Neural cell (in vitro differentiated cells): Measurements from ENCODE around the gene MED29. TPM values are rescaled to one million over a fixed set of nuclear protein-coding genes. Genes with fewer than 3 reads are reported as not detected.

Experiments
- H2AFZ ChIP-seq: fragments of 200-600, 300-800 bp; sonication (generic), shearing (Covaris generic); 2 replicates; pipeline ENCODE4 v1.6.0; 2014; ENCODE audit warnings: low read depth, mild to moderate bottlenecking, antibody characterized with exemption, low read length, moderate library complexity
- H3F3A ChIP-seq: fragments of 200-600 bp; shearing (Covaris generic); 2 replicates; pipeline ENCODE4 v1.6.1; 2016; ENCODE audit warnings: mild to moderate bottlenecking, moderate library complexity, mixed read lengths, antibody characterized with exemption, low read length; ENCODE audit not compliant: insufficient read depth, poor library complexity, severe bottlenecking
- H3K27ac ChIP-seq: fragments of 200-600, 300-800 bp; sonication (generic), shearing (Covaris generic); 2 replicates; pipeline ENCODE4 v1.5.1; 2014; ENCODE audit warnings: mild to moderate bottlenecking, low read length, moderate library complexity
- H3K27me3 ChIP-seq: fragments of 300-800, 200-600 bp; sonication (generic), shearing (Covaris generic); 2 replicates; pipeline ENCODE4 v1.6.0; 2014; ENCODE audit warnings: mild to moderate bottlenecking, low read depth, low read length, moderate library complexity; ENCODE audit not compliant: insufficient read depth
- H3K36me3 ChIP-seq: fragments of 300-800, 200-600 bp; sonication (generic), shearing (Covaris generic); 2 replicates; pipeline ENCODE4 v1.5.1; 2014; ENCODE audit warnings: mild to moderate bottlenecking, antibody characterized with exemption, low read length, moderate library complexity; ENCODE audit not compliant: insufficient read depth
- H3K4me2 ChIP-seq: fragments of 300-800, 200-600 bp; sonication (generic), shearing (Covaris generic); 2 replicates; pipeline ENCODE4 v1.6.0; 2014; ENCODE audit warnings: mild to moderate bottlenecking, low read length
- H3K4me3 ChIP-seq: fragments of 300-800, 200-600 bp; sonication (generic), shearing (Covaris generic); 2 replicates; pipeline ENCODE4 v1.5.1; 2014; ENCODE audit warnings: mild to moderate bottlenecking, low read length, moderate library complexity
- H3K79me2 ChIP-seq: fragments of 200-600 bp; shearing (Covaris generic); replicated peaks from 2 replicates; pipeline ENCODE4 v1.6.0; 2014; ENCODE audit warnings: mild to moderate bottlenecking, low read length, moderate library complexity; ENCODE audit not compliant: insufficient read depth
- H3K9ac ChIP-seq: fragments of 300-800, 200-600 bp; sonication (generic), shearing (Covaris generic); 2 replicates; pipeline ENCODE4 v1.6.1; 2016; ENCODE audit warnings: mild to moderate bottlenecking, low read length, mixed read lengths
- H3K9me2 ChIP-seq: fragments of 200-600 bp; shearing (Covaris generic); 2 replicates; pipeline ENCODE4 v1.6.1; 2016; ENCODE audit warnings: mild to moderate bottlenecking, low read length, mixed read lengths; ENCODE audit not compliant: insufficient read depth
- H3K9me3 ChIP-seq: fragments of 200-600, 300-800 bp; sonication (generic), shearing (Covaris generic); 2 replicates; pipeline ENCODE4 v1.6.1; 2016; ENCODE audit warnings: mild to moderate bottlenecking, mixed run types, low read length, moderate library complexity, mixed read lengths
- H4K20me1 ChIP-seq: fragments of 200-600 bp; shearing (Covaris generic); 2 replicates; pipeline ENCODE4 v1.6.1; 2016; ENCODE audit warnings: mild to moderate bottlenecking, mixed run types; ENCODE audit not compliant: insufficient read depth
- CTCF ChIP-seq: fragments of 450-650 bp; IDR thresholded peaks from 2 replicates; pipeline ENCODE4 v1.5.1; 2014; ENCODE audit warnings: antibody characterized with exemption, mild to moderate bottlenecking, moderate library complexity; ENCODE audit not compliant: poor library complexity, severe bottlenecking
- EP300 ChIP-seq: fragments of 450-650 bp; conservative IDR thresholded peaks from 2 replicates; pipeline ENCODE4 v1.6.1; 2014; ENCODE audit warnings: antibody characterized with exemption, mild to moderate bottlenecking, moderate library complexity; ENCODE audit not compliant: poor library complexity, severe bottlenecking
- EZH2 ChIP-seq: fragments of 200-600, 300-800 bp; shearing (Covaris generic), sonication (generic); IDR thresholded peaks from 2 replicates; pipeline ENCODE4 v1.6.1; 2014; ENCODE audit warnings: antibody characterized with exemption, low read length, borderline replicate concordance, mild to moderate bottlenecking; ENCODE audit not compliant: insufficient read depth, poor library complexity, severe bottlenecking
- MXI1 ChIP-seq: fragments of 450-650 bp; conservative IDR thresholded peaks from 2 replicates; pipeline ENCODE4 v1.6.1; 2014; ENCODE audit warnings: antibody characterized with exemption, mild to moderate bottlenecking; ENCODE audit not compliant: poor library complexity, severe bottlenecking
- POLR2AphosphoS5 ChIP-seq: IDR thresholded peaks from 2 replicates; pipeline ENCODE4 v1.6.1; 2012
- RAD21 ChIP-seq: fragments of 450-650 bp; conservative IDR thresholded peaks from 2 replicates; pipeline ENCODE4 v1.6.1; 2014; ENCODE audit warnings: antibody characterized with exemption, mild to moderate bottlenecking, moderate library complexity
- SMC3 ChIP-seq: fragments of 450-650 bp; conservative IDR thresholded peaks from 2 replicates; pipeline ENCODE4 v1.6.1; 2014; ENCODE audit warnings: antibody characterized with exemption, mild to moderate bottlenecking, moderate library complexity; ENCODE audit not compliant: poor library complexity
- TAF1 ChIP-seq: IDR thresholded peaks from 2 replicates; pipeline ENCODE4 v1.6.1; 2012; ENCODE audit warnings: low read depth
- polyA plus RNA-seq: library from polyadenylated mRNA; depleted of rRNA; stranded (reverse); fragments of >200 nt; gene quantifications from 2 replicates; pipeline ENCODE4 v1.2.3, GENCODE V29; 2014
- TF ChIP-seq, protein P1 (sequence below): IDR thresholded peaks from 2 replicates; pipeline ENCODE4 v1.6.1; 2012; ENCODE audit warnings: borderline replicate concordance

The MED29 gene
- polyA plus RNA-seq, 1 donor from 2014 or later, result 39.5 TPM

- TF ChIP-seq SMC3 (no peak), MXI1 (no peak), EZH2 (no peak), POLR2AphosphoS5 (no peak)
- Histone ChIP-seq H3K36me3 (no peaks in the 10 kb centered on the region), H2AFZ (no peak overlapping the region), H3K4me3 (no peak overlapping the region), H3K9me3 (no peaks in the 10 kb centered on the region), H4K20me1 (no peaks in the 10 kb centered on the region), H3K79me2 (no peaks in the 10 kb centered on the region), H3F3A (no peaks in the 10 kb centered on the region), H3K9me2 (no peaks in the 10 kb centered on the region), H3K27ac (no peak overlapping the region), H3K9ac (no peak overlapping the region), H3K4me2 (no peak overlapping the region), H3K27me3 (no peaks in the 10 kb centered on the region)
Observed at GRCh38 chr19:39428283-39429112, 37.3 kb downstream of the MED29 start.

- H4K20me1 ChIP-seq, result no peaks in the 10 kb centered on the region
- no peak overlapping the region for H2AFZ ChIP-seq
- no peak overlapping the region for H3K4me3 ChIP-seq
- no peaks in the 10 kb centered on the region for H3K9me2 ChIP-seq
- H3K79me2 ChIP-seq, result peaks cover 16% of the 10 kb centered on the region
- H3K4me2 ChIP-seq, result no peak overlapping the region
- TF ChIP-seq CTCF (no peak), POLR2AphosphoS5 (peak; percentile 18)
- H3K27ac ChIP-seq, result no peak overlapping the region
- H3K9ac ChIP-seq, result no peak overlapping the region
- no peaks in the 10 kb centered on the region for H3F3A ChIP-seq
- H3K36me3 ChIP-seq, result no peaks in the 10 kb centered on the region
- no peaks in the 10 kb centered on the region for H3K9me3 ChIP-seq
- no peaks in the 10 kb centered on the region for H3K27me3 ChIP-seq
Observed at GRCh38 chr19:39430675-39431593, 39.8 kb downstream of the MED29 start.

- H3K4me3 ChIP-seq, result no peak overlapping the region
- no peak overlapping the region for H3K9ac ChIP-seq
- no peak overlapping the region for H2AFZ ChIP-seq
- no peaks in the 10 kb centered on the region for H4K20me1 ChIP-seq
- no peak overlapping the region for H3K27ac ChIP-seq
- H3K9me2 ChIP-seq, result no peaks in the 10 kb centered on the region
- H3K4me2 ChIP-seq, result no peak overlapping the region
- H3K36me3 ChIP-seq, result no peaks in the 10 kb centered on the region
- H3K79me2 ChIP-seq, result peaks cover 16% of the 10 kb centered on the region
- no peaks in the 10 kb centered on the region for H3K27me3 ChIP-seq
- TF ChIP-seq EZH2 (no peak), MXI1 (no peak), CTCF (no peak), SMC3 (no peak), POLR2AphosphoS5 (no peak), EP300 (no peak), TAF1 (no peak), RAD21 (no peak)
- TF ChIP-seq, protein P1, sequence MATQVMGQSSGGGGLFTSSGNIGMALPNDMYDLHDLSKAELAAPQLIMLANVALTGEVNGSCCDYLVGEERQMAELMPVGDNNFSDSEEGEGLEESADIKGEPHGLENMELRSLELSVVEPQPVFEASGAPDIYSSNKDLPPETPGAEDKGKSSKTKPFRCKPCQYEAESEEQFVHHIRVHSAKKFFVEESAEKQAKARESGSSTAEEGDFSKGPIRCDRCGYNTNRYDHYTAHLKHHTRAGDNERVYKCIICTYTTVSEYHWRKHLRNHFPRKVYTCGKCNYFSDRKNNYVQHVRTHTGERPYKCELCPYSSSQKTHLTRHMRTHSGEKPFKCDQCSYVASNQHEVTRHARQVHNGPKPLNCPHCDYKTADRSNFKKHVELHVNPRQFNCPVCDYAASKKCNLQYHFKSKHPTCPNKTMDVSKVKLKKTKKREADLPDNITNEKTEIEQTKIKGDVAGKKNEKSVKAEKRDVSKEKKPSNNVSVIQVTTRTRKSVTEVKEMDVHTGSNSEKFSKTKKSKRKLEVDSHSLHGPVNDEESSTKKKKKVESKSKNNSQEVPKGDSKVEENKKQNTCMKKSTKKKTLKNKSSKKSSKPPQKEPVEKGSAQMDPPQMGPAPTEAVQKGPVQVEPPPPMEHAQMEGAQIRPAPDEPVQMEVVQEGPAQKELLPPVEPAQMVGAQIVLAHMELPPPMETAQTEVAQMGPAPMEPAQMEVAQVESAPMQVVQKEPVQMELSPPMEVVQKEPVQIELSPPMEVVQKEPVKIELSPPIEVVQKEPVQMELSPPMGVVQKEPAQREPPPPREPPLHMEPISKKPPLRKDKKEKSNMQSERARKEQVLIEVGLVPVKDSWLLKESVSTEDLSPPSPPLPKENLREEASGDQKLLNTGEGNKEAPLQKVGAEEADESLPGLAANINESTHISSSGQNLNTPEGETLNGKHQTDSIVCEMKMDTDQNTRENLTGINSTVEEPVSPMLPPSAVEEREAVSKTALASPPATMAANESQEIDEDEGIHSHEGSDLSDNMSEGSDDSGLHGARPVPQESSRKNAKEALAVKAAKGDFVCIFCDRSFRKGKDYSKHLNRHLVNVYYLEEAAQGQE, result no peak
- H3K9me3 ChIP-seq, result no peaks in the 10 kb centered on the region
- peaks cover 4% of the 10 kb centered on the region for H3F3A ChIP-seq
Observed at GRCh38 chr19:39432677-39433025, 41.5 kb downstream of the MED29 start.
